ENCODE results near the gene NSD1. TPM values are rescaled to one million over a fixed set of nuclear protein-coding genes. Genes with fewer than 3 reads are reported as not detected.
"Not testable (repeated sequence)": the region's sequence is repeated elsewhere in the genome, so short reads cannot be mapped to it uniquely, and the experiment has no call there.

NSD1 gene
- polyA plus RNA-seq, 1 donor from 2014 or later = 12.8 TPM

- H3K9ac ChIP-seq (ENCODE audit: low read length) = no peak overlapping the region
- H2AFZ ChIP-seq (ENCODE audit: low read depth, low read length) = no peak overlapping the region
- H3K4me3 ChIP-seq (ENCODE audit: low read length) = no peak overlapping the region
- no peaks in the 10 kb centered on the region for H3K36me3 ChIP-seq (ENCODE audit: insufficient read depth, low read length)
- no peaks in the 10 kb centered on the region for H3K27me3 ChIP-seq (ENCODE audit: insufficient read depth, low read depth, low read length)
- H3K9me3 ChIP-seq (ENCODE audit: low read length) = no peaks in the 10 kb centered on the region
- H3K4me2 ChIP-seq (ENCODE audit: low read length) = no peak overlapping the region
- H3K27ac ChIP-seq (ENCODE audit: low read length) = no peak overlapping the region
- no peaks in the 10 kb centered on the region for H3K9me2 ChIP-seq (ENCODE audit: insufficient read depth, low read length)
- H3K79me2 ChIP-seq (replicated peaks; ENCODE audit: insufficient read depth, low read length) = peaks cover 13% of the 10 kb centered on the region
- H3F3A ChIP-seq (ENCODE audit: insufficient read depth, low read length, poor library complexity, severe bottlenecking) = no peaks in the 10 kb centered on the region
- TF ChIP-seq REST (IDR thresholded peaks at IDR 0.05; ENCODE audit: borderline replicate concordance) = no peak
- TF ChIP-seq POLR2AphosphoS5 (IDR thresholded peaks at IDR 0.05) = no peak
- TF ChIP-seq RAD21 (conservative IDR thresholded peaks at IDR 0.05) = no peak
- no peak for TF ChIP-seq TAF1 (IDR thresholded peaks at IDR 0.05; ENCODE audit: low read depth)
- TF ChIP-seq SMC3 (conservative IDR thresholded peaks at IDR 0.05; ENCODE audit: poor library complexity) = no peak
- TF ChIP-seq EZH2 (IDR thresholded peaks at IDR 0.05; ENCODE audit: borderline replicate concordance, insufficient read depth, low read length, poor library complexity, severe bottlenecking) = no peak
- no peak for TF ChIP-seq MXI1 (conservative IDR thresholded peaks at IDR 0.05; ENCODE audit: poor library complexity, severe bottlenecking)
- no peak for TF ChIP-seq EP300 (conservative IDR thresholded peaks at IDR 0.05; ENCODE audit: poor library complexity, severe bottlenecking)
- H4K20me1 ChIP-seq (ENCODE audit: insufficient read depth) = no peaks in the 10 kb centered on the region
Measured at GRCh38 chr5:177338251-177339106, 204.9 kb downstream of the NSD1 start.

GRCh38 chr5:177339107-177339638 is 205.6 kb downstream of the NSD1 start:
- H4K20me1 ChIP-seq (ENCODE audit: insufficient read depth) = no peaks in the 10 kb centered on the region
- no peak overlapping the region for H3K27ac ChIP-seq (ENCODE audit: low read length)
- no peak overlapping the region for H3K4me2 ChIP-seq (ENCODE audit: low read length)
- H3K79me2 ChIP-seq (replicated peaks; ENCODE audit: insufficient read depth, low read length) = peaks cover 16% of the 10 kb centered on the region
- H2AFZ ChIP-seq (ENCODE audit: low read depth, low read length) = no peak overlapping the region
- no peaks in the 10 kb centered on the region for H3F3A ChIP-seq (ENCODE audit: insufficient read depth, low read length, poor library complexity, severe bottlenecking)
- no peaks in the 10 kb centered on the region for H3K36me3 ChIP-seq (ENCODE audit: insufficient read depth, low read length)
- H3K4me3 ChIP-seq (ENCODE audit: low read length) = no peak overlapping the region
- no peaks in the 10 kb centered on the region for H3K9me3 ChIP-seq (ENCODE audit: low read length)
- no peak overlapping the region for H3K9ac ChIP-seq (ENCODE audit: low read length)
- H3K9me2 ChIP-seq (ENCODE audit: insufficient read depth, low read length) = no peaks in the 10 kb centered on the region
- H3K27me3 ChIP-seq (ENCODE audit: insufficient read depth, low read depth, low read length) = no peaks in the 10 kb centered on the region
- TF ChIP-seq CTCF (IDR thresholded peaks at IDR 0.05; ENCODE audit: poor library complexity, severe bottlenecking) = no peak
- TF ChIP-seq EP300 (conservative IDR thresholded peaks at IDR 0.05; ENCODE audit: poor library complexity, severe bottlenecking) = no peak
- TF ChIP-seq EZH2 (IDR thresholded peaks at IDR 0.05; ENCODE audit: borderline replicate concordance, insufficient read depth, low read length, poor library complexity, severe bottlenecking) = no peak
- TF ChIP-seq MXI1 (conservative IDR thresholded peaks at IDR 0.05; ENCODE audit: poor library complexity, severe bottlenecking) = no peak
- TF ChIP-seq TAF1 (IDR thresholded peaks at IDR 0.05; ENCODE audit: low read depth) = no peak

- not testable (repeated sequence) for H3K27ac ChIP-seq (ENCODE audit: low read length); H3K4me3 ChIP-seq (ENCODE audit: low read length); H3K27me3 ChIP-seq (ENCODE audit: insufficient read depth, low read depth, low read length); H3K9ac ChIP-seq (ENCODE audit: low read length); H3F3A ChIP-seq (ENCODE audit: insufficient read depth, low read length, poor library complexity, severe bottlenecking); H3K9me3 ChIP-seq (ENCODE audit: low read length); H3K36me3 ChIP-seq (ENCODE audit: insufficient read depth, low read length); H3K9me2 ChIP-seq (ENCODE audit: insufficient read depth, low read length); H3K4me2 ChIP-seq (ENCODE audit: low read length); H2AFZ ChIP-seq (ENCODE audit: low read depth, low read length); H4K20me1 ChIP-seq (ENCODE audit: insufficient read depth)
- H3K79me2 ChIP-seq (replicated peaks; ENCODE audit: insufficient read depth, low read length) = peaks cover 33% of the 10 kb centered on the region
Measured at GRCh38 chr5:177343000-177343399, 209.4 kb downstream of the NSD1 start.

All from neural cell (in vitro differentiated cells).